ENCODE results near the gene SLC6A3. TPM values are rescaled to one million over a fixed set of nuclear protein-coding genes. Genes with fewer than 3 reads are reported as not detected.

The SLC6A3 gene
- total and polyA plus RNA-seq, 7 donors: under 0.01 to 0.01 TPM; not detected in 5

DNA sequence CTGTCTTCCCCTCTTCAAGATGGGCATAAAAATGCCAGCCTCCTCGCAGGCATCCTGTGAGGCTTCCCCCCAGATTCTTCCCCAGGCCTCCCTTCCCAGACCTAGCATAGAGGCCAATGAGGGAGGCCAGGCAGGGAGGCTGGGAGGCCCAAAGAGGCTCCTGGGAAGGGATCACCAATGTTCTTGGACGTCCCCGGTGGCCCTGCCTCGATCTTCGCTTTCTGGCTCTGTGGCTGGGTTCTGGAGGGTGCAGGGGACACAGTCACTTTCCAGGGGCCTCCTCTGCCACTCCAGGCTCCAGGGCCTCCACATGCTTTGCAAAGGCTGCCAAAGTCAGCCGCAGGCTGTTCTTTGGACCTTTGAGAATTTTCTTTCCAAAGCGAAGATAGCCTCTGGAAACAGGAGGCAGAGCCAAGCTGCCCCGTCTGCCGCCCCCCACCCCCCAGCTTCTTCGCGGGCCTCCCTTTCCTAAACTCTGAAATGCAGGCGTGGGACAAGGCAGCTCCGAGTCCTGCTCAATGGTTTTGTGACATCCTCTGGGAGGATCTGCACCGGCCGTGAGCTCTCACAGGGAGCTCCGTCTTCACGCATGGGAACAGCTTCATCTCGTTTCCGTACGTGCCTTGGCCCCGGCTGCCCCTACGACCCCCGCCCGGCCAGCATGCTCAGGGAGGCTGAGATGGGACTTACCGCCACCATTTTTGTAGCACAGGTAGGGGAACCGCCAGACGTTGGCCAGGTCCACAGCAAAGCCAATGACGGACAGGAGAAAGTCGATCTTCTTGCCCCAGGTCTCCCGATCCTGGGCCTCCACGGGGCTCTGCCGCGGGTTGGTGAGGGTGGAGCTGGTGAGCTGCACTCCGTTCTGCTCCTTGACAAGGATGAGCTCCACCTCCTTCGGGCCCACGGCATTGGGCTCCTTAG, 2.8 kb downstream of the SLC6A3 start:
- Histone ChIP-seq H3K9me3 (peaks cover 6% of the 10 kb centered on the region), H3K27ac (no peak overlapping the region), H3K4me3 (no peak overlapping the region), H3K4me1 (no peaks in the 10 kb centered on the region), H3K27me3 (ENCODE audit: insufficient read depth in 3 of 3, low read length in 2 of 3) (peaks cover 0 to 74% (median 12%) of the 10 kb centered on the region in 3 donors), H3K36me3 (ENCODE audit: insufficient read depth in 1 of 2, low read depth in 1 of 2) (no peaks in the 10 kb centered on the region)
- 59 to 65% (median 63%) methylated on average over 36 of the region's 36 CpGs for WGBS, 3 donors
- ATAC-seq: no peak
- no peak for DNase-seq
- intact Hi-C loops (cut with DNase I): no loop called here
- TF ChIP-seq, protein P1, sequence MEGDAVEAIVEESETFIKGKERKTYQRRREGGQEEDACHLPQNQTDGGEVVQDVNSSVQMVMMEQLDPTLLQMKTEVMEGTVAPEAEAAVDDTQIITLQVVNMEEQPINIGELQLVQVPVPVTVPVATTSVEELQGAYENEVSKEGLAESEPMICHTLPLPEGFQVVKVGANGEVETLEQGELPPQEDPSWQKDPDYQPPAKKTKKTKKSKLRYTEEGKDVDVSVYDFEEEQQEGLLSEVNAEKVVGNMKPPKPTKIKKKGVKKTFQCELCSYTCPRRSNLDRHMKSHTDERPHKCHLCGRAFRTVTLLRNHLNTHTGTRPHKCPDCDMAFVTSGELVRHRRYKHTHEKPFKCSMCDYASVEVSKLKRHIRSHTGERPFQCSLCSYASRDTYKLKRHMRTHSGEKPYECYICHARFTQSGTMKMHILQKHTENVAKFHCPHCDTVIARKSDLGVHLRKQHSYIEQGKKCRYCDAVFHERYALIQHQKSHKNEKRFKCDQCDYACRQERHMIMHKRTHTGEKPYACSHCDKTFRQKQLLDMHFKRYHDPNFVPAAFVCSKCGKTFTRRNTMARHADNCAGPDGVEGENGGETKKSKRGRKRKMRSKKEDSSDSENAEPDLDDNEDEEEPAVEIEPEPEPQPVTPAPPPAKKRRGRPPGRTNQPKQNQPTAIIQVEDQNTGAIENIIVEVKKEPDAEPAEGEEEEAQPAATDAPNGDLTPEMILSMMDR (IDR thresholded peaks at IDR 0.05): no peak

DNA sequence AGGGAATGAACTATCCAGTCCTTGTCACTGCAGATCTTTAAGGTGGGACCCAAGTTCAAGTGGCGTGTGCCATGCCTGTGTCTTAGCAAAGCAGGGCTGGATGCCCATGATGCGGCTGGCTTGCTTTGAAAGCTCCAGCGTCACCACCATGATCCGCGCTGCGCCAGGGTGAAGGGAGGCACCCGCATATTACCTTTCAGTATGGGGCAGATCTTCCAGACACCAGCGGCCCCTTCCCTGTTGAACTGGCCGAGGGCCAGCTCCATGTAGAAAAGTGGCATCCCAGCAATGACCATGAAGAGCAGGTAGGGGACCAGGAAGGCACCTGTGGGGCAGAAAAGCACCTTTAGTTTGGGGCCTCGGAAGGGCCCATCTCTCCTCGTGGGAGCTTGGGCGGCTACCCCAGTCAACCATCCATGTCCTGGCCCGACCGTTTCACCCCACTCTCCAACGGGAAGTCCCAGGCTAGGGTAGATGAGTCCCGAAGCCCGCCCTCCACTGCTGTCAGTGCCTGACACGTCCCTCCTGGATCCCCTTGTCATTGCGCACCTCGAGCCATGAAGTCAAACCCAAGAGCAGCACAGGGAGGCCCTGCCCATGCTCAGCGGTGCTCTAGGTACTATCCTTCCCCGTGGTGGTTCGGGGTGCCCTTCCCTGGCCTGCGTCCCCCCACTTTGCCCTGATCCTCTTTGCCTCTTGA, 3.9 kb downstream of the SLC6A3 start:
- H3K27me3 ChIP-seq (ENCODE audit: insufficient read depth in 3 of 3, low read length in 2 of 3): peaks cover 0 to 62% (median 12%) of the 10 kb centered on the region in 3 donors
- intact Hi-C loops (cut with DNase I): no loop called here
- H3K4me3 ChIP-seq: no peak overlapping the region
- 85 to 89% (median 88%) methylated on average over 24 of the region's 24 CpGs for WGBS, 3 donors
- no peaks in the 10 kb centered on the region for H3K4me1 ChIP-seq
- no peak overlapping the region for H3K27ac ChIP-seq
- ATAC-seq: no peak
- TF ChIP-seq, protein P1 (IDR thresholded peaks at IDR 0.05): no peak
- H3K36me3 ChIP-seq (ENCODE audit: insufficient read depth in 1 of 2, low read depth in 1 of 2): no peaks in the 10 kb centered on the region
- H3K9me3 ChIP-seq: peaks cover 6% of the 10 kb centered on the region
- peak in 1 of 2 donors; percentile 5 for DNase-seq

DNA sequence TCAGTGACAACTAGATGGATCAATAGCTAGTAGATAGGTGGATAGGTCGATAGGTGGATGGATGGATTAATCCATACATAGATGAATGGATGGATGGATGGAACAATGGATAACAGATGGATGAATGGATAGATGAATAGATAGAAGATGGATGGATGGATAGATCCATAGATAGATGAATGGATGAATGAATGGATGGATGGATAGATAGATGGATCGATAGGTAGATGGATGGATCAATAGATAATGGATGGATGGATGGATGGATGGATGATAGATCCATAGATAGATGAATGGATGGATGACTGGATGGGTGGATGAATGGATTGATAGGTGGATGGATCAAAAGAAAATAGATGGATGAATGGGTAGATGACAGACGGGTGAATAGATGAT, 5.1 kb downstream of the SLC6A3 start:
- intact Hi-C loops (cut with DNase I): no loop called here
- DNase-seq: no peak

DNA sequence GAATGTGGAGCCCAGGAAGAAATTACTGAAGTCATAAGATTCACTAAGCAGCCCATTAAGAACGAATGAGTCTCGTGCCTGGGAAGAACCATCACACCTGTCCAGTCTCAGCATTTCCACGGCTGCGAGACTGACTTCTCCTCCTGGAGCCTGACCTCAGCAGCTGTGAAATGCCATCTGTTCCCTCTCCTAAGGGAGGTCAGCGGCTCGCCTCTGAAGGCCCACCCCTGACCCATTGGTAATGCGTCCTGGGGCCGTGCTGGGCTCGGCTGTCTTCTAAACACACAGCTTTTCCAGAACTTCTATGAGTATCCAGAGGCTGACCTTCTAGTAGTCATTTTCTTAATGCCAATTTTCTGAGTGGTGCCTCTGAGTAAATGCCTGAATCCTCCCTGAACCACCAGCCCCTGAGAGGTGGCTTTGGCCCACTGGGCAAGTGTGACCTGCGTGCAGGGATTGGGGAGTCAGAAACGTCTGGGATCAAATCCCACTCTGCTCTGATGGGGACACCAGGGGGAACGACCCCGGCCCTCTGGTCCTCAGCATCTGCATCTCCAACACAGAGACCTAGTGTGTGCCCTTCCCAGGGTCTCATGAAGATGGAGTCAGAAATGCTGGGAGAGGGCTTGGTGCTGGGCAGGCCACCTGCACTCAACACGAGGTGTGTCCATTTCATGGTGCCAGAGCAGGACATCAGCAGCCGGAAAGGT, 5.7 kb downstream of the SLC6A3 start:
- intact Hi-C loops (cut with DNase I): no loop called here
- Histone ChIP-seq H3K4me3 (no peak overlapping the region), H3K27ac (no peak overlapping the region), H3K27me3 (ENCODE audit: insufficient read depth in 3 of 3, low read length in 2 of 3) (peaks cover 0 to 45% (median 12%) of the 10 kb centered on the region in 3 donors), H3K36me3 (ENCODE audit: insufficient read depth in 1 of 2, low read depth in 1 of 2) (no peaks in the 10 kb centered on the region), H3K9me3 (peaks cover 6% of the 10 kb centered on the region), H3K4me1 (no peaks in the 10 kb centered on the region)
- TF ChIP-seq, protein P1 (IDR thresholded peaks at IDR 0.05): no peak
- 57 to 67% (median 57%) methylated on average over 15 of the region's 15 CpGs for WGBS, 3 donors
- ATAC-seq (no peak), DNase-seq (no peak)

More for the DNA sequence above, 5.1 kb downstream of the SLC6A3 start:
- H3K27ac ChIP-seq: no peak overlapping the region
- peaks cover 0 to 50% (median 12%) of the 10 kb centered on the region in 3 donors for H3K27me3 ChIP-seq (ENCODE audit: insufficient read depth in 3 of 3, low read length in 2 of 3)
- TF ChIP-seq, protein P1 (IDR thresholded peaks at IDR 0.05): no peak
- no peaks in the 10 kb centered on the region for H3K36me3 ChIP-seq (ENCODE audit: insufficient read depth in 1 of 2, low read depth in 1 of 2)
- H3K9me3 ChIP-seq: peaks cover 6% of the 10 kb centered on the region
- no peak overlapping the region for H3K4me3 ChIP-seq
- ATAC-seq: no peak
- 83 to 88% (median 87%) methylated on average over 3 of the region's 3 CpGs for WGBS, 3 donors
- no peaks in the 10 kb centered on the region for H3K4me1 ChIP-seq
